Left ventricle myocardium superior (tissue), 1 donor: ENCODE measurements around the gene ITIH6. TPM values are rescaled to one million over a fixed set of nuclear protein-coding genes. Genes with fewer than 3 reads are reported as not detected.
"Not testable (repeated sequence)": the region's sequence is repeated elsewhere in the genome, so short reads cannot be mapped to it uniquely, and the experiment has no call there.

Experiments
- ATAC-seq: fragments of 200-7000 bp; cut with Tn5 transposase; one replicate; pipeline ENCODE4 v1.9.1; 2020; ENCODE audit warnings: mild to moderate bottlenecking, moderate library complexity
- DNase-seq: peaks from one replicate; pipeline ENCODE4 v3.0.0-alpha.2; 2020
- intact Hi-C: fragments of 100-400 bp; cut with micrococcal nuclease; formaldehyde crosslinking; loops from one replicate; pipeline ENCODE4 v1.11.0; 2022
- long read RNA-seq: library from polyadenylated mRNA; unstranded; transcript quantifications from one replicate; pipeline ENCODE4 v2.0.0, GENCODE V29; 2021
- total RNA-seq: library from RNA; stranded (reverse); fragmentation: NEBNext Ultra II Directional; extraction: Animal tissue kit (Norgen Biotek cat#: 25700); gene quantifications from one replicate; pipeline ENCODE4 v1.2.1, GENCODE V29; 2021
- donor health status: DM: no; HTN: yes; CAD: no; lungs with severe emphysema.

The ITIH6 gene
- total RNA-seq = not detected
- long read RNA-seq = 0 reads

GRCh38 chrX:54798137-54798536 is at the start of gene ITIH6:
Gene ITIH6, minus strand, starts transcription at chrX:54798255. Its CDS starts 45 bp downstream, at chrX:54798210.
- no peak for ATAC-seq
- no peak for DNase-seq
- intact Hi-C loops = no loop called here

GRCh38 chrX:54847700-54848099 is 49.6 kb upstream of the ITIH6 start:
- intact Hi-C loops, ATAC-seq, DNase-seq: not testable (repeated sequence)

GRCh38 chrX:54843050-54843449 is 45.0 kb upstream of the ITIH6 start:
- ATAC-seq (no peak), DNase-seq (no peak)
- intact Hi-C loops = no loop called here

GRCh38 chrX:54842607-54843006 is 44.6 kb upstream of the ITIH6 start:
- DNase-seq (no peak), ATAC-seq (no peak)
- intact Hi-C loops = no loop called here

- DNase-seq, intact Hi-C loops, ATAC-seq: not testable (repeated sequence)
These were observed 43.3 kb upstream of the ITIH6 start for GRCh38 chrX:54841184-54841874.

GRCh38 chrX:54838583-54838982 is 40.5 kb upstream of the ITIH6 start:
- DNase-seq (no peak), ATAC-seq (no peak)
- intact Hi-C loops = no loop called here

- ATAC-seq = no peak
- intact Hi-C loops = no loop called here
- no peak for DNase-seq
These were observed 28.5 kb upstream of the ITIH6 start for GRCh38 chrX:54826598-54826997.

GRCh38 chrX:54825716-54826438 is 27.8 kb upstream of the ITIH6 start:
- ATAC-seq (no peak), DNase-seq (no peak)
- intact Hi-C loops = no loop called here

- intact Hi-C loops = no loop called here
- DNase-seq = no peak
- ATAC-seq = no peak
These were observed 26.7 kb upstream of the ITIH6 start for GRCh38 chrX:54824722-54825121.

GRCh38 chrX:54824195-54824594 is 26.1 kb upstream of the ITIH6 start:
- no peak for DNase-seq
- no peak for ATAC-seq
- intact Hi-C loops = no loop called here

GRCh38 chrX:54821310-54821709 is 23.3 kb upstream of the ITIH6 start:
- intact Hi-C loops = no loop called here
- ATAC-seq (no peak), DNase-seq (no peak)

GRCh38 chrX:54820737-54821136 is 22.7 kb upstream of the ITIH6 start:
- intact Hi-C loops = no loop called here
- ATAC-seq = no peak
- DNase-seq = no peak

- ATAC-seq (no peak), DNase-seq (no peak)
- intact Hi-C loops = no loop called here
These were observed 21.1 kb upstream of the ITIH6 start for GRCh38 chrX:54819201-54819600.

- DNase-seq = no peak
- ATAC-seq = no peak
- intact Hi-C loops = no loop called here
These were observed 20.2 kb upstream of the ITIH6 start for GRCh38 chrX:54818221-54818620.

- ATAC-seq (no peak), DNase-seq (no peak)
- intact Hi-C loops = no loop called here
These were observed 19.3 kb upstream of the ITIH6 start for GRCh38 chrX:54817220-54817820.

GRCh38 chrX:54812306-54812705 is 14.3 kb upstream of the ITIH6 start:
- DNase-seq (no peak), ATAC-seq (no peak)
- intact Hi-C loops = no loop called here

GRCh38 chrX:54811301-54811885 is 13.3 kb upstream of the ITIH6 start:
- DNase-seq (no peak), ATAC-seq (no peak)
- intact Hi-C loops = no loop called here

GRCh38 chrX:54810532-54810931 is 12.5 kb upstream of the ITIH6 start:
- intact Hi-C loops = no loop called here
- ATAC-seq (no peak), DNase-seq (no peak)

GRCh38 chrX:54808605-54809483 is 10.8 kb upstream of the ITIH6 start:
- DNase-seq (peak; percentile 93), ATAC-seq (peak; percentile 92)
- intact Hi-C loops = no loop called here
